GM13976 (cell line): Measurements from ENCODE around the gene TNFRSF1A.

Experiments
- DNase-seq: peaks from one replicate; pipeline ENCODE4 v3.0.0; 2012; ENCODE audit warnings: low spot score
- CTCF ChIP-seq: IDR thresholded peaks from 2 replicates; pipeline ENCODE4 v1.5.1; 2012; ENCODE audit warnings: borderline replicate concordance, mild to moderate bottlenecking; ENCODE audit not compliant: insufficient read depth; ENCODE audit errors: extremely low read depth, missing control alignments, control extremely low read depth
- in situ Hi-C: fragments of 300-500 bp; cut with MboI; formaldehyde crosslinking; loops from one replicate; pipeline ENCODE4 v1.12.0; 2022; ENCODE audit warnings: low sequenced_read_pairs, mixed read lengths, inconsistent platforms; ENCODE audit not compliant: unreplicated experiment

TNFRSF1A gene

GRCh38 chr12:6341417-6342139 lies at the start of gene TNFRSF1A:
Gene TNFRSF1A (minus strand): TSS chr12:6342076. CDS start chr12:6341814, 262 bp downstream.
- in situ Hi-C loops, result no loop called here
- TF ChIP-seq CTCF, result no peak
- DNase-seq, result peak; percentile 67

GRCh38 chr12:6391013-6391412 lies 49.1 kb upstream of the TNFRSF1A start:
- DNase-seq, result no peak
- TF ChIP-seq CTCF, result no peak
- in situ Hi-C loops, result no loop called here

GRCh38 chr12:6390084-6390799 lies 48.4 kb upstream of the TNFRSF1A start:
- in situ Hi-C loops, result no loop called here
- TF ChIP-seq CTCF, result no peak
- no peak for DNase-seq

GRCh38 chr12:6387541-6387940 lies 45.7 kb upstream of the TNFRSF1A start:
- no peak for DNase-seq
- no peak for TF ChIP-seq CTCF
- in situ Hi-C loops, result no loop called here

- in situ Hi-C loops, result no loop called here
- DNase-seq, result no peak
These were observed 44.6 kb upstream of the TNFRSF1A start for GRCh38 chr12:6386491-6386890.

GRCh38 chr12:6386038-6386437 lies 44.2 kb upstream of the TNFRSF1A start:
- no peak for TF ChIP-seq CTCF
- in situ Hi-C loops, result no loop called here
- DNase-seq, result no peak

More at GRCh38 chr12:6386491-6386890, 44.6 kb upstream of the TNFRSF1A start:
- no peak for TF ChIP-seq CTCF
